WTC11 (cell line): Measurements from ENCODE around the gene SLC35G4. TPM values are rescaled to one million over a fixed set of nuclear protein-coding genes. Genes with fewer than 3 reads are reported as not detected.

ENCODE experiments used
- ATAC-seq: fragments of 200-7000 bp; cut with Tn5 transposase; 2 replicates; pipeline ENCODE4 v1.10.0; 2021; ENCODE audit warnings: mild to moderate bottlenecking, moderate library complexity
- CTCF ChIA-PET: fragments of 300-600 bp; sonication (Branson Sonifier 250); formaldehyde crosslinking; loops from one replicate; lab custom pipeline; 2021; ENCODE audit warnings: antibody characterized with exemption; lab: Charles Lee
- POLR2A ChIA-PET: fragments of 350-600 bp; sonication (Branson Sonifier 250); formaldehyde crosslinking; loops from one replicate; lab custom pipeline; 2021; ENCODE audit warnings: antibody characterized with exemption; lab: Charles Lee
- DNase-seq: peaks from one replicate; pipeline ENCODE4 v3.0.0; 2021; ENCODE audit warnings: low spot score
- H3K27ac Mint-ChIP-seq: 2 replicates; pipeline ENCODE4 v1.8.0; 2021; ENCODE audit warnings: mixed read lengths
- H3K27me3 Mint-ChIP-seq: 2 replicates; pipeline ENCODE4 v1.8.0; 2021; ENCODE audit warnings: low read depth, mild to moderate bottlenecking, moderate library complexity, mixed read lengths
- H3K36me3 Mint-ChIP-seq: 2 replicates; pipeline ENCODE4 v1.8.0; 2021; ENCODE audit warnings: mixed read lengths
- H3K4me1 Mint-ChIP-seq: 2 replicates; pipeline ENCODE4 v1.8.0; 2022; ENCODE audit warnings: mixed read lengths
- H3K4me3 Mint-ChIP-seq: 2 replicates; pipeline ENCODE4 v1.8.0; 2021; ENCODE audit warnings: mild to moderate bottlenecking, moderate library complexity, mixed read lengths
- H3K9me3 Mint-ChIP-seq: 2 replicates; pipeline ENCODE4 v1.8.0; 2021; ENCODE audit warnings: mixed read lengths
- ATF3 ChIP-seq: sonication (generic); formaldehyde crosslinking; conservative IDR thresholded peaks from 2 replicates; pipeline ENCODE4 v1.8.1; 2022; ENCODE audit warnings: mild to moderate bottlenecking, missing genetic modification reagents
- CTCF ChIP-seq: fragments of 200-600 bp; IDR thresholded peaks from 2 replicates; pipeline ENCODE4 v1.8.0; 2022; ENCODE audit warnings: antibody characterized with exemption
- ELF4 ChIP-seq: sonication (generic); formaldehyde crosslinking; IDR thresholded peaks from 2 replicates; pipeline ENCODE4 v1.8.1; 2022; ENCODE audit warnings: low read depth, mild to moderate bottlenecking, moderate library complexity, missing genetic modification reagents
- ETV6 ChIP-seq: sonication (generic); formaldehyde crosslinking; IDR thresholded peaks from 2 replicates; pipeline ENCODE4 v1.8.1; 2022; ENCODE audit warnings: mild to moderate bottlenecking, missing genetic modification reagents
- FOXP1 ChIP-seq: sonication (generic); formaldehyde crosslinking; IDR thresholded peaks from 2 replicates; pipeline ENCODE4 v1.8.0; 2022; ENCODE audit warnings: missing genetic modification reagents, mild to moderate bottlenecking, moderate library complexity, borderline replicate concordance
- GABPB1 ChIP-seq: sonication (generic); formaldehyde crosslinking; IDR thresholded peaks from 2 replicates; pipeline ENCODE4 v1.8.1; 2023; ENCODE audit warnings: mild to moderate bottlenecking, missing genetic modification reagents
- IRF1 ChIP-seq: sonication (generic); formaldehyde crosslinking; IDR thresholded peaks from 2 replicates; pipeline ENCODE4 v1.8.0; 2023; ENCODE audit warnings: missing genetic modification reagents
- IRF2 ChIP-seq: sonication (generic); formaldehyde crosslinking; IDR thresholded peaks from 2 replicates; pipeline ENCODE4 v1.8.0; 2022; ENCODE audit warnings: low read depth, missing genetic modification reagents, borderline replicate concordance
- KAT7 ChIP-seq: sonication (generic); formaldehyde crosslinking; IDR thresholded peaks from 2 replicates; pipeline ENCODE4 v1.8.1; 2023; ENCODE audit warnings: missing genetic modification reagents, mild to moderate bottlenecking, borderline replicate concordance
- MLX ChIP-seq: sonication (generic); formaldehyde crosslinking; IDR thresholded peaks from 2 replicates; pipeline ENCODE4 v1.8.1; 2023; ENCODE audit warnings: mild to moderate bottlenecking, missing genetic modification reagents, moderate library complexity
- MYBL2 ChIP-seq: sonication (generic); formaldehyde crosslinking; IDR thresholded peaks from 2 replicates; pipeline ENCODE4 v1.8.1; 2023; ENCODE audit warnings: mild to moderate bottlenecking, moderate library complexity, missing genetic modification reagents
- PRDM15 ChIP-seq: sonication (generic); formaldehyde crosslinking; IDR thresholded peaks from 2 replicates; pipeline ENCODE4 v1.8.0; 2022; ENCODE audit warnings: missing genetic modification reagents
- PRRX2 ChIP-seq: fragments of 250-450 bp; sonication (Bioruptor Pico); IDR thresholded peaks from 2 replicates; pipeline ENCODE4 v1.8.0; 2021; ENCODE audit warnings: mild to moderate bottlenecking
- TCF7 ChIP-seq: sonication (generic); formaldehyde crosslinking; IDR thresholded peaks from 2 replicates; pipeline ENCODE4 v1.8.0; 2022; ENCODE audit warnings: mild to moderate bottlenecking, low read depth, missing genetic modification reagents, moderate library complexity
- TP53 ChIP-seq: sonication (generic); formaldehyde crosslinking; IDR thresholded peaks from 2 replicates; pipeline ENCODE4 v1.8.1; 2023; ENCODE audit warnings: mild to moderate bottlenecking, missing genetic modification reagents
- ZNF138 ChIP-seq: sonication (generic); formaldehyde crosslinking; conservative IDR thresholded peaks from 2 replicates; pipeline ENCODE4 v1.8.1; 2022; ENCODE audit warnings: mild to moderate bottlenecking, moderate library complexity, missing genetic modification reagents
- ZNF232 ChIP-seq: sonication (generic); formaldehyde crosslinking; IDR thresholded peaks from 2 replicates; pipeline ENCODE4 v1.8.0; 2022; ENCODE audit warnings: mild to moderate bottlenecking, missing genetic modification reagents
- ZNF396 ChIP-seq: fragments of 250-450 bp; sonication (Bioruptor Pico); IDR thresholded peaks from 2 replicates; pipeline ENCODE4 v1.8.0; 2021; ENCODE audit warnings: mild to moderate bottlenecking, moderate library complexity, borderline replicate concordance
- ZNF512 ChIP-seq: sonication (generic); formaldehyde crosslinking; IDR thresholded peaks from 2 replicates; pipeline ENCODE4 v1.8.1; 2022; ENCODE audit warnings: missing genetic modification reagents, borderline replicate concordance
- total RNA-seq: library from RNA; stranded (reverse); gene quantifications from 3 replicates; pipeline ENCODE4 v1.2.3, GENCODE V29; 2021

Gene SLC35G4
- total RNA-seq, 1 experiment from 2014 or later = not detected

- DNase-seq (no peak), ATAC-seq (no peak)
- Mint-ChIP-seq H3K9me3 (peaks cover 12% of the 10 kb centered on the region), H3K4me1 (peaks cover 18% of the 10 kb centered on the region), H3K36me3 (peaks cover 15% of the 10 kb centered on the region), H3K4me3 (no peak overlapping the region), H3K27me3 (no peaks in the 10 kb centered on the region), H3K27ac (no peak overlapping the region)
- TF ChIP-seq IRF1 (CRISPR knock-in tag) (no peak), PRRX2 (CRISPR knock-in tag) (no peak), CTCF (no peak), FOXP1 (no peak), GABPB1 (CRISPR knock-in tag) (no peak), ZNF232 (CRISPR knock-in tag) (no peak), TP53 (CRISPR knock-in tag) (no peak)
- ChIA-PET POLR2A (no interaction called here), CTCF (no interaction called here)
Observed at GRCh38 chr18:11586896-11587295, 22.5 kb upstream of the SLC35G4 start.

GRCh38 chr18:11587432-11587831 is 22.0 kb upstream of the SLC35G4 start:
- Mint-ChIP-seq H3K27me3 (no peaks in the 10 kb centered on the region), H3K9me3 (peaks cover 17% of the 10 kb centered on the region), H3K4me3 (no peak overlapping the region), H3K27ac (no peak overlapping the region), H3K4me1 (peaks cover 19% of the 10 kb centered on the region), H3K36me3 (peaks cover 18% of the 10 kb centered on the region)
- TF ChIP-seq ZNF512 (CRISPR knock-in tag) (no peak), PRDM15 (CRISPR knock-in tag) (no peak), ZNF396 (no peak), ATF3 (CRISPR knock-in tag) (no peak), ETV6 (no peak)
- no peak for DNase-seq
- POLR2A ChIA-PET = no interaction called here
- CTCF ChIA-PET = no interaction called here
- no peak for ATAC-seq

GRCh38 chr18:11587846-11588245 is 21.6 kb upstream of the SLC35G4 start:
- Mint-ChIP-seq H3K27me3 (no peaks in the 10 kb centered on the region), H3K9me3 (peaks cover 21% of the 10 kb centered on the region), H3K27ac (no peak overlapping the region), H3K36me3 (peaks cover 18% of the 10 kb centered on the region), H3K4me1 (peaks cover 19% of the 10 kb centered on the region), H3K4me3 (no peak overlapping the region)
- no peak for DNase-seq
- no peak for ATAC-seq
- ChIA-PET CTCF (no interaction called here), POLR2A (no interaction called here)
- TF ChIP-seq TCF7 = no peak
- TF ChIP-seq PRRX2 (CRISPR knock-in tag) = no peak
- TF ChIP-seq MLX (CRISPR knock-in tag) = no peak
- no peak for TF ChIP-seq KAT7
- TF ChIP-seq MYBL2 (CRISPR knock-in tag) = no peak
- TF ChIP-seq PRDM15 (CRISPR knock-in tag) = no peak
- no peak for TF ChIP-seq ELF4 (CRISPR knock-in tag)
- TF ChIP-seq IRF2 = no peak
- TF ChIP-seq ZNF138 = no peak
